IMR-90 (cell line): ENCODE results near the gene UBE2C. TPM values are rescaled to one million over a fixed set of nuclear protein-coding genes. Genes with fewer than 3 reads are reported as not detected.

Source experiments
- ATAC-seq: fragments of 200-7000 bp; cut with Tn5 transposase; 2 replicates; pipeline ENCODE4 v1.9.1; 2020; ENCODE audit warnings: low read depth, mild to moderate bottlenecking, moderate library complexity
- BruUV-seq: library from RNA; stranded (reverse); fragments of 400-500 nt; replicated peaks from 2 replicates; lab custom pipeline; 2021; lab: Mats Ljungman, UMichigan
- CTCF ChIA-PET: fragments of 300-600 bp; formaldehyde crosslinking; extraction: SDS; loops from one replicate; lab custom pipeline; 2021; ENCODE audit warnings: antibody characterized with exemption; lab: Yijun Ruan, JAX
- POLR2A ChIA-PET: fragments of 300-600 bp; sonication (Branson Sonifier 250); formaldehyde crosslinking; loops from one replicate; lab custom pipeline; 2022; ENCODE audit warnings: antibody characterized with exemption; ENCODE audit not compliant: unreplicated experiment; lab: Charles Lee
- DNase-seq: peaks from one replicate; pipeline ENCODE4 v3.0.0; 2013
- H2AFZ ChIP-seq: replicated peaks from 2 replicates; pipeline ENCODE3; 2013; ENCODE audit warnings: low read length, mild to moderate bottlenecking; ENCODE audit not compliant: poor library complexity
- H2AK5ac ChIP-seq: 2 replicates; pipeline ENCODE4 v1.6.1; 2013; ENCODE audit warnings: low read depth, low read length, inconsistent platforms
- H2AK9ac ChIP-seq: replicated peaks from 2 replicates; pipeline ENCODE3; 2013; ENCODE audit warnings: mild to moderate bottlenecking, low read depth, low read length, moderate library complexity; ENCODE audit not compliant: poor library complexity
- H2BK120ac ChIP-seq: 2 replicates; pipeline ENCODE4 v1.6.1; 2013; ENCODE audit warnings: low read depth, low read length, inconsistent platforms
- H2BK15ac ChIP-seq: 3 replicates; pipeline ENCODE4 v1.6.1; 2013; ENCODE audit warnings: low read depth, low read length, inconsistent platforms
- H2BK20ac ChIP-seq: 2 replicates; pipeline ENCODE4 v1.6.1; 2013; ENCODE audit warnings: low read depth, mild to moderate bottlenecking, inconsistent platforms, low read length, moderate library complexity
- H2BK5ac ChIP-seq: 2 replicates; pipeline ENCODE4 v1.6.1; 2013; ENCODE audit warnings: mild to moderate bottlenecking, low read depth, low read length, inconsistent platforms; ENCODE audit not compliant: poor library complexity, severe bottlenecking
- H3K14ac ChIP-seq: replicated peaks from 2 replicates; pipeline ENCODE4 v1.6.1; 2013; ENCODE audit warnings: low read depth, low read length, inconsistent platforms
- H3K18ac ChIP-seq: 2 replicates; pipeline ENCODE4 v1.6.1; 2013; ENCODE audit warnings: low read depth, low read length, control low read depth
- H3K23ac ChIP-seq: 2 replicates; pipeline ENCODE4 v1.6.1; 2013; ENCODE audit warnings: low read depth, low read length, inconsistent platforms
- H3K27ac ChIP-seq: 2 replicates; pipeline ENCODE4 v1.5.1; 2013; ENCODE audit warnings: mild to moderate bottlenecking, control low read depth, low read length; ENCODE audit not compliant: insufficient read depth
- H3K27me3 ChIP-seq: 2 replicates; pipeline ENCODE4 v1.6.1; 2013; ENCODE audit warnings: low read length; ENCODE audit not compliant: control insufficient read depth, insufficient read depth
- H3K36me3 ChIP-seq: 2 replicates; pipeline ENCODE4 v1.6.1; 2013; ENCODE audit warnings: low read length, mixed read lengths; ENCODE audit not compliant: control insufficient read depth, insufficient read depth
- H3K4ac ChIP-seq: 2 replicates; pipeline ENCODE4 v1.6.1; 2013; ENCODE audit warnings: low read depth, low read length, inconsistent platforms
- H3K4me1 ChIP-seq: 2 replicates; pipeline ENCODE4 v1.6.1; 2013; ENCODE audit warnings: low read length, mixed read lengths; ENCODE audit not compliant: control insufficient read depth, insufficient read depth
- H3K4me2 ChIP-seq: 2 replicates; pipeline ENCODE4 v1.6.1; 2013; ENCODE audit warnings: low read depth, mild to moderate bottlenecking, control low read depth, low read length, moderate library complexity
- H3K4me3 ChIP-seq: 2 replicates; pipeline ENCODE4 v1.5.1; 2013; ENCODE audit warnings: low read depth, mild to moderate bottlenecking, control low read depth, low read length, moderate library complexity; ENCODE audit not compliant: insufficient read depth
- H3K56ac ChIP-seq: 2 replicates; pipeline ENCODE4 v1.6.1; 2013; ENCODE audit warnings: low read length, inconsistent platforms; ENCODE audit not compliant: insufficient read depth; ENCODE audit errors: extremely low read depth
- H3K79me1 ChIP-seq, 2 experiments: 2 replicates each; pipeline ENCODE4 v1.6.1; 2013; ENCODE audit warnings: low read length in 2 of 2, inconsistent platforms in 1 of 2, low read depth in 1 of 2
- H3K9ac ChIP-seq: 2 replicates; pipeline ENCODE4 v1.6.1; 2013; ENCODE audit warnings: low read depth, low read length, control low read depth
- H3K9me1 ChIP-seq: 2 replicates; pipeline ENCODE4 v1.6.1; 2013; ENCODE audit warnings: low read length, inconsistent platforms; ENCODE audit not compliant: insufficient read depth
- H3K9me3 ChIP-seq: 2 replicates; pipeline ENCODE4 v1.6.1; 2013; ENCODE audit warnings: low read length; ENCODE audit not compliant: control insufficient read depth, insufficient read depth
- H4K20me1 ChIP-seq: 2 replicates; pipeline ENCODE4 v1.6.1; 2013; ENCODE audit warnings: low read length, inconsistent platforms; ENCODE audit not compliant: insufficient read depth
- H4K5ac ChIP-seq: 2 replicates; pipeline ENCODE4 v1.6.1; 2013; ENCODE audit warnings: mild to moderate bottlenecking, low read depth, low read length, control low read depth
- H4K8ac ChIP-seq, 2 experiments: 2 replicates each; pipeline ENCODE4 v1.6.1; 2013; ENCODE audit warnings: low read depth in 2 of 2, low read length in 2 of 2, control low read depth in 1 of 2, inconsistent platforms in 1 of 2
- H4K91ac ChIP-seq: 2 replicates; pipeline ENCODE4 v1.6.1; 2013; ENCODE audit warnings: low read depth, low read length, inconsistent platforms; ENCODE audit not compliant: insufficient read depth
- BHLHE40 ChIP-seq: fragments of 150-350 bp; IDR thresholded peaks from 2 replicates; pipeline ENCODE4 v1.6.1; 2016; ENCODE audit warnings: mild to moderate bottlenecking, low read depth, low read length
- CHD1 ChIP-seq: IDR thresholded peaks from 2 replicates; pipeline ENCODE4 v1.6.1; 2012; ENCODE audit warnings: low read depth, low read length, improper control_type of control experiment
- FOS ChIP-seq: fragments of 150-350 bp; IDR thresholded peaks from 2 replicates; pipeline ENCODE4 v1.6.1; 2016; ENCODE audit warnings: low read depth, low read length
- MAFK ChIP-seq: IDR thresholded peaks from 2 replicates; pipeline ENCODE4 v1.6.1; 2012; ENCODE audit warnings: low read depth, low read length, improper control_type of control experiment
- RFX5 ChIP-seq: IDR thresholded peaks from 2 replicates; pipeline ENCODE4 v1.8.0; 2012; ENCODE audit warnings: low read depth, mild to moderate bottlenecking, low read length, moderate library complexity
- SMC3 ChIP-seq: fragments of 150-350 bp; IDR thresholded peaks from 2 replicates; pipeline ENCODE4 v1.6.1; 2016; ENCODE audit warnings: low read depth, mild to moderate bottlenecking, antibody characterized with exemption, low read length, moderate library complexity
- WGBS, 2 experiments: methylation state at CpG; one replicate each; pipeline versions ENCODE4 v1.1.5 to v1.1.7; 2013; ENCODE audit warnings: missing lambda C conversion rate in 2 of 2; ENCODE audit not compliant: insufficient read length in 1 of 2; ENCODE audit errors: extremely low coverage in 2 of 2; 5-methylcytosine and 5-hydroxymethylcytosine counted together
- dilution Hi-C: fragments of 300-500 bp; cut with HindIII; formaldehyde crosslinking; loops from one replicate; pipeline ENCODE4 v1.14.3; 2018; ENCODE audit warnings: low sequenced_read_pairs; ENCODE audit not compliant: unreplicated experiment
- in situ Hi-C: fragments of 300-500 bp; cut with MboI; formaldehyde crosslinking; loops from 3 replicates; pipeline ENCODE4 v1.14.3; 2019; ENCODE audit warnings: low sequenced_read_pairs, inconsistent platforms, mixed read lengths
- intact Hi-C: fragments of 100-400 bp; cut with micrococcal nuclease; formaldehyde crosslinking; loops from 2 replicates; pipeline ENCODE4 v1.10.0; 2022
- polyA plus RNA-seq, 3 experiments: library from polyadenylated mRNA; depleted of rRNA; stranded (reverse); fragments of >200 nt; gene quantifications; 2 replicates each; pipeline ENCODE4 v1.2.3, GENCODE V29; 2012; ENCODE audit warnings: low replicate concordance in 1 of 3
- total RNA-seq: library from RNA; depleted of rRNA; stranded (reverse); fragments of >200 nt; gene quantifications from 2 replicates; pipeline ENCODE4 v1.2.3, GENCODE V29; 2012
- TF ChIP-seq, protein P1 (sequence below): fragments of 150-350 bp; IDR thresholded peaks from 2 replicates; pipeline ENCODE4 v1.6.1; 2017; ENCODE audit warnings: mild to moderate bottlenecking, antibody characterized with exemption, low read length, low read depth

UBE2C gene
- total and polyA plus RNA-seq, 2 of the 4 experiments (the other 2 are of a cell fraction) = 43.4 to 120 TPM

DNA sequence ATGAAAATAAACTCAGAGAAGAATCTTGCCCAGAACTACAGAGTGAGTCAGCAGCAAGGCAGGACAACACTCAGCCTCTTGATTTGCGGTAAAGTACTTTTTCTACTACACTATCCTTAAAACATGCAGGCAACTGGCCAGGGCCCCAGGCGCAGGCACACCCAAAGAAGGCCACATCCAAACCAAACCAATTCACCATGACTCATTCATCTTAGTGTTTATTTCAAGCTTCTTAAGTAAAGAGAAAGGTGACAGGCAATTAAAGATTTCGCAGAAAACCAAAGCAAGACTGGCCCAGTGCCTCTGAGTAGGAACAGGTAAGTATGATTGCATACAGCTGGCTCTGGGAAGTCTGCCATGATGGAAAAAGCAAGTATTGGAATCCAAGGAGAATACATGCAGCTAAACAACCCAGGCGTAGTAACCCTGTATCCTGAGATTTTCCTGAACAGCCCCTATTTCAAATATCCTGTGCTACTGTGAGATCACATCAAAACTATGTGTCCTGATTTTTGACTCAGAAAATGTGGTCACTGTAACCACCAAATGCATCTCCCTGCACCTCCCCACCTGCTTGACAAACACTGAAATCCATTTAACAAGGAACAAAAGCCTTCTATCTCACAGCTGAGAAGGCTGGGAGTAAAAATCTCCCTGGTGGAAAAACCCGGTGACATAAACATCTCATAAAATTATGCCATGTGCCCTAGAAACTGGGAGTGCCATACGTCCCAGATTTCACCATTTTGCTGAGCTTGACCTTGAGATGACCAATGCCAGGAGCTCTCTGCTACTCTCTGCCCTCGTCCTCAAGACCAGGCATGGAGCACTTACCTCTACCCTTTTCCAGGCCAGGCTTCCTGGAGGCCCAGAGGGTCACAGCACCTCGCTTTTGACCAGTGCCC is 33.2 kb upstream of the UBE2C start (continued):
- TF ChIP-seq MAFK (0 out of 2 replicates have a peak, but pooled peaks have one; percentile 16), SMC3 (no peak), RFX5 (no peak), FOS (peak; percentile 97)

DNA sequence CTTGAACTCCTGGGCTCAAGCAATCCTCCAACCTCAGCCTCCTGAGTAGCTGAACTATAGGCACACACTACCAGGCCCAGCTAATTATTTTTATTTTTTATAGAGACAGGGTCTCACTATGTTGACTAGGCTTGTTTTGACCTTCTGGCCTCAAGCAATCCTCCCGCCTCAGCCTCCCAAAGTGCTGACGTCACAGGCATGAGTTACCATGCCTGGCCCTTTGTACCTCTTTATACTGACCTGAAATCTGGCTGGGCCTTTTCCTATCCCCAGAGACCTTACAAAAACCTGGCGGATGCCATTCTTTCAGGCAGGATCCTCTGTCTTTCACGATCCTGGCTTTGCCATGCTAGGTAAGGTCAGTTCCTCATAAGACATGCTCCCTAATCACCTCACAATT is 32.3 kb upstream of the UBE2C start:
- H2AK9ac ChIP-seq = peak overlapping the region; percentile 81
- POLR2A ChIA-PET = no interaction called here

More for the DNA sequence above, 32.3 kb upstream of the UBE2C start:
- Histone ChIP-seq H2AFZ (no peak overlapping the region), H3K18ac (peak overlapping the region; percentile 100), H3K14ac (peak overlapping the region; percentile 39), H3K36me3 (no peaks in the 10 kb centered on the region), H3K4me2 (peak overlapping the region; percentile 5), H3K27ac (peak overlapping the region; percentile 96), H2AK5ac (peak overlapping the region; percentile 94), H2BK20ac (peak overlapping the region; percentile 97), H3K79me1 (no peaks in the 10 kb centered on the region), H3K9me1 (peaks cover 31% of the 10 kb centered on the region), H3K4ac (peak overlapping the region; percentile 91), H3K9ac (peak overlapping the region; percentile 12; the same call in 1 of the 2 replicates), H3K56ac (peak overlapping the region; percentile 13; the same call in 1 of the 2 replicates), H4K91ac (peak overlapping the region; percentile 97), H4K8ac (peak overlapping the region; percentile 60 to 94), H3K4me3 (no peak overlapping the region), H2BK120ac (peak overlapping the region; percentile 94), H3K4me1 (peaks cover 43% of the 10 kb centered on the region), H4K20me1 (peaks cover 11% of the 10 kb centered on the region), H2BK15ac (peak overlapping the region; percentile 94; the same call in 2 of the 3 replicates), H4K5ac (peak overlapping the region; percentile 92), H3K9me3 (no peaks in the 10 kb centered on the region), H3K23ac (peak overlapping the region; percentile 67; the same call in 1 of the 2 replicates), H2BK5ac (peak overlapping the region; percentile 100), H3K27me3 (peaks cover 9% of the 10 kb centered on the region)
- intact Hi-C loops = no loop called here
- BruUV-seq = no TSS peak
- DNase-seq (no peak), ATAC-seq (no peak)
- TF ChIP-seq CHD1 (no peak), BHLHE40 (no peak)
- TF ChIP-seq, protein P1, sequence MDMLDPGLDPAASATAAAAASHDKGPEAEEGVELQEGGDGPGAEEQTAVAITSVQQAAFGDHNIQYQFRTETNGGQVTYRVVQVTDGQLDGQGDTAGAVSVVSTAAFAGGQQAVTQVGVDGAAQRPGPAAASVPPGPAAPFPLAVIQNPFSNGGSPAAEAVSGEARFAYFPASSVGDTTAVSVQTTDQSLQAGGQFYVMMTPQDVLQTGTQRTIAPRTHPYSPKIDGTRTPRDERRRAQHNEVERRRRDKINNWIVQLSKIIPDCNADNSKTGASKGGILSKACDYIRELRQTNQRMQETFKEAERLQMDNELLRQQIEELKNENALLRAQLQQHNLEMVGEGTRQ = no peak
- in situ Hi-C loops = loop anchor here (25.0 kb wide), 3 partner anchors 743 to 1843 kb away; partner anchors contain the start of gene TTPAL
- dilution Hi-C loops = no loop called here
- 43% methylated on average over 1 of the region's 4 CpGs; no CpG with 5 or more reads in 1 of the 2 experiments for WGBS, 2 experiments
- CTCF ChIA-PET = interaction anchor here (0.5 to 2.5 kb wide), 3 partner anchors 9 to 406 kb away, joined by 3 to 16 read pairs (median 5); no protein-coding TSS in a partner anchor
